ENCODE data around the gene TP53TG5. TPM values are rescaled to one million over a fixed set of nuclear protein-coding genes. Genes with fewer than 3 reads are reported as not detected.

TP53TG5 gene
- total RNA-seq, 1 experiment from 2014 or later = not detected

DNA sequence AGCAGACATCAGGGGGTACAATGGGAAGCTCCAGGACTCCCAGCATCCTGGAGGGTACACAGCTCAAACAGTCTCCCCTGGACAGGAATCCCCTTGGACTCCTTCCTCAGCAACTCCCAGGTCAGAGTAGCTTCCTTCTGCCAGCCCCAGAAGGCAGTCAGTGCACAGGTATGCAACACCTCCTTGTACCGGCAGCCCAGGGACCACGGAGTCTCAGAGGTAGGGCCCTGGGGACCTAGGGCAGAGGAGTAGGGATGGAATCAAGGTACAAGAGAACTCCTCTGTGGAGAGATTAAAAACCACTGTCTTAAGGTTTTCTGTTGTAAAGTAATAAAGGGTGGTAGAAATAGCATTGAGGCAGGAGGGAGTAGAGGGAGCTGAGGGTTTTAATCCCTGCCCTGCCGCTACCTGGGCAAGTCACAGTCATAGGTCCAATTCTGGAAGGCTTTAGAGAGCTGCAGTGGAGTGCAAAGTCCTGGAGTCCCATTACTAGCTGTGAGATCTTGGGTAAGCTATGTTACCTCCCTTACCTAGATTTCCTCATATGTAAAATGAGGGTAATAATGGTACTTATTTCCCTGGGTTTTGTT, 7.5 kb downstream of the TP53TG5 start:
- DNase-seq (ENCODE audit: low spot score) = no peak

DNA sequence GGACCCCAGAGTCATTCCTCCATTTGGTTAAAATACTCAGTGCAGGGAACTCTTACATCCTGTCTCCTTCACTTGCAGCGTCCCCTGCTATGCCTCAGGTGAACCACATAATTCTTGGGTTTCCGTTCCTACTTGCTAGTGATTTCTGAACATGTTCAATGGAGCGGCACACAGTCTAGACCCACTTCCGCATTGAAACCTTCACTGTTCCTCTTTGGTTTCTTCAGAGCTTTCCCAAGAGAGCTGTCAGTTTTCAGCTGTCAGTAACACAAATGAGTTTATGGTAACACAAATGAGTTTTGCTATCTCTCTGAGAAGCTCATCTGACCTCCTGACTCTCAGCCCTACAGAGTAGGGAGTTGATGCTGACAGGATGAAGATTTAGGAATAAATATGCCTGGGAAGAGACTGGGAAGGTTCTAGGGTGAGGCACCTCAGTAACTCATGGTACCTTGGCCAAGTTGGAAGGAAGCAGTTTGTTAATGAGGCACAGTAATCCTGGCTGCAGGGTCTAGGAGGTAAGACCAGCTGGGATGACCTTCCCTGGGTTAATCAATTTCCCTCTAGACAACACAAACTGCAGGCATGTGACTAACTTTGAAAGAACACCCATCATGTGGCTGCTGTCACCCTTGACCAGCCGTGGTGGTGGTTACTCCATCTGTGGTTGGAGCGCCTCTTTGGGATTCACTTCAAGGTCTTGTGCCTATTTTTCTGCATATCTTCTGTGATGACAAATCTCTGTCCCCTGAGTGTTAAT, 9.7 kb downstream of the TP53TG5 start:
- DNase-seq (ENCODE audit: low spot score) = no peak
- in situ Hi-C loops (cut with HindIII; ENCODE audit: low sequenced_read_pairs) = no loop called here

More for the DNA sequence above, 7.5 kb downstream of the TP53TG5 start:
- in situ Hi-C loops (cut with HindIII; ENCODE audit: low sequenced_read_pairs) = no loop called here

DNA sequence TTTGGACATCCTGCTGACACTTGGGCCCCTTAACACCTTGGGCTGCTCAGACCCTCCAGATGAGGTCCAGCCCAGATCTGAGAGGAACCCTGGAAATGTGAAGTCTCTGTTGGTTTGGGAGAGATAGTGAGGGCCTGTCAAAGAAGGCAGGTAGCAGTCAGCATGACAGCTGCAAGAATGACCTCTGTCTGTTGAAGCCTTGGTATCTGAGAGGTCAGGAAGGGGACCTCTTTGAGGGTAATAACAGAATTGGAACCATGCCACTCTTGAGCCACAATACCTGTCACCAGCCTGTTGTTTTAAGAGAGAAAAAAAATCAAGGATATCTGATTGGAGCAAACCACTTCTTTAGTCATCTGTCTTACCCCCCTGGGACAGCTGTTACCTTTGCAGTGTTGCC, 11.0 kb downstream of the TP53TG5 start:
- DNase-seq (ENCODE audit: low spot score) = no peak
- in situ Hi-C loops (cut with HindIII; ENCODE audit: low sequenced_read_pairs) = no loop called here

DNA sequence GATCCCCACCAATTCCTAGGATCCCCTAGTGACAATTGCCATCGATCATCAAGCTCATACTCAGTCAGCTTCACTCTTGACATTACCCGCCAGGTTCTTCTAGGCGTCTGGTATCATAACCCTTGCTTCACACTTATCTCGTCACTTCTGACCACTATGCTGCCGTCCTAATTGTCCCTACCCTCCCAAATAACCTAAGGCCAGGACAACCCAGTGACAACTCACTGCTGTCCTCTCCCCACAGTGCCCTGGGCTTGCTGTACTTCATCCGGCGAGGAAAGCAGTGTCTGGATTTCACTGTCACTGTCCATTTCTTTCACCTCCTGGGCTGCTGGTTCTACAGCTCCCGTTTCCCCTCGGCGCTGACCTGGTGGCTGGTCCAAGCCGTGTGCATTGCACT, 11.5 kb downstream of the TP53TG5 start:
- in situ Hi-C loops (cut with HindIII; ENCODE audit: low sequenced_read_pairs) = no loop called here
- no peak for DNase-seq (ENCODE audit: low spot score)

DNA sequence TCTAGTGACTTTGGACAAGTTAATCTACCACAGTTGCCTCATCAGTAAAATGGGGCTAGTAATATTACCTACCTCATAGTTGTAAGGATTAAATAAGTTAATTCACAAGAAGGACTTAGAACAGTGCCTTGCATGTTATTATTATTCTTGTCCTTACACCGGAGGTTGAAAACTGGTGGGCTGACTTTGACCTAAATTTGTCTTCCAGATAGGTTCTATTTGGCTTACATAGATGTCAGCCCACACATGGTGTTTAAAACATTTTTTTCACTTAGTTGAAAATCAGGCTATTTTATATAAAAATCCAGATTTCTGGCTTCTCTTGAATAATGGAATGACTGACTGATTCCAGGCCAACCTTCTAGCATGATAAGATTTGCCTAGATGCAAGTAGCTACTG, 11.9 kb downstream of the TP53TG5 start:
- DNase-seq (ENCODE audit: low spot score) = no peak
- in situ Hi-C loops (cut with HindIII; ENCODE audit: low sequenced_read_pairs) = no loop called here

DNA sequence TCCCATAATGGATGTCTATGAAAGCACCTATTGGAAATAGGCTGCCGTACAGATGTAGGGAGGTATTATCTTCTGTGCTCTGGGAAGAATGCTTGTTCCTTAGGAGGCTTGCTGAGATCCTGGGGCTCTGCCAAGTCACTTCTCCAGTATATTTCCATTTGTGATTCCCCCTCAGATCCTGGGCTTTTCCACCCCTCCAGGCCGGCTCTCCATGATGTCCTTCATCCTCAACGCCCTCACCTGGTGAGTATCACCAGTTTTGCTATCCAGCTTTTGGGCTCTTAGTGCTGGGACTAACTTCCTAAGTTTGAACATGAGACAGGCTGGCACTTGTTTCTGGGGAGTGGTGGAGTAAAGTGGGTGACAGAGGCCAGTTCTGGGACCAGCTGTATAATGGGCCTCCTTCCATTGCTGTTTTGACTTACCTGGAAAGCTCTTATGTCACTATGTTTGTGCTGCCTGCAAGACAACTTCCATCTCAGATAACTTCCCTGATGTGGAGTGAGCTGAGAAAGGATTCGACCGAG, 12.6 kb downstream of the TP53TG5 start:
- in situ Hi-C loops (cut with HindIII; ENCODE audit: low sequenced_read_pairs) = no loop called here
- DNase-seq (ENCODE audit: low spot score) = no peak

DNA sequence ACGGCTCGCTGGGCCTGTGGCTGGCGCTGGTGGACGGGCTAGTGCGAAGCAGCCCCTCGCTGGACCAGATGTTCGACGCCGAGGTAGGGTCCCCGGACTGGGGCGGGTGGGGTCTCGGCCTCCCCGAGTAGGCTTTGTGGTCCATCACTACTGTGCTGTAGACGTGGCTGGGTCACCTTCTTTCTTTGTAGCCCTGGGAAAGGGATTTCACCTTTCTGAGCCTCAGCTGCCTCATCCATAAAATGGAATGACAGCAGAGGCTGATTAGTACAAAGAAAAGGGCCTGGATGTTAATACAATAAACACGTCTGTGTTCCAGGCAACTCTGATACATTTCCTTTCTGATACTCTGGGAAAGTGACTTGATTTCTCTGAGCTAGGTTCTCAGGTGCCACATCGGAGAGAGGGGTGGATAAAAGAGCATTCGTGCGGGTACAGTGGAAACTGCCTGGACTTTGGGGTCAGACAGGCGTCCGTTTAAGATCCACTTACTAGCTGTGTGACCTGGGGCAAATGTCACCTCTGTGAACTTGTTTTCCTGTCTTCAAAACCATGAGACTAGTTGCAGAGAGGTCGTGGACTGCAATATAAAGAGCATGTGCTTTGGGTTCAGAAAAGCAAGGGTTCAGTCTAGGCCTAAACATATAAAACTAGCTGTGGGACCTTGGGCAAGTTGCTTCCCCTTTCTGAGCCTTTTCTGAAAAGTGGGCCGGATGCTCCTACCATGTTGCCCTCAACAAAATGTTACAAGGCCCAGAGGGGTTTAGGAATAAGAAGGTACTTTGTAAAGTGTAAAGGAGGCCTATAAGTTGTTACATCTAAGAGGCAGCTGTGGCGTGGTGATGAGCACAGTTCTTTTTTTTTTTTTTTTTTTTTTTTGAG, 14.3 kb downstream of the TP53TG5 start:
- DNase-seq (ENCODE audit: low spot score) = no peak
- in situ Hi-C loops (cut with HindIII; ENCODE audit: low sequenced_read_pairs) = no loop called here

DNA sequence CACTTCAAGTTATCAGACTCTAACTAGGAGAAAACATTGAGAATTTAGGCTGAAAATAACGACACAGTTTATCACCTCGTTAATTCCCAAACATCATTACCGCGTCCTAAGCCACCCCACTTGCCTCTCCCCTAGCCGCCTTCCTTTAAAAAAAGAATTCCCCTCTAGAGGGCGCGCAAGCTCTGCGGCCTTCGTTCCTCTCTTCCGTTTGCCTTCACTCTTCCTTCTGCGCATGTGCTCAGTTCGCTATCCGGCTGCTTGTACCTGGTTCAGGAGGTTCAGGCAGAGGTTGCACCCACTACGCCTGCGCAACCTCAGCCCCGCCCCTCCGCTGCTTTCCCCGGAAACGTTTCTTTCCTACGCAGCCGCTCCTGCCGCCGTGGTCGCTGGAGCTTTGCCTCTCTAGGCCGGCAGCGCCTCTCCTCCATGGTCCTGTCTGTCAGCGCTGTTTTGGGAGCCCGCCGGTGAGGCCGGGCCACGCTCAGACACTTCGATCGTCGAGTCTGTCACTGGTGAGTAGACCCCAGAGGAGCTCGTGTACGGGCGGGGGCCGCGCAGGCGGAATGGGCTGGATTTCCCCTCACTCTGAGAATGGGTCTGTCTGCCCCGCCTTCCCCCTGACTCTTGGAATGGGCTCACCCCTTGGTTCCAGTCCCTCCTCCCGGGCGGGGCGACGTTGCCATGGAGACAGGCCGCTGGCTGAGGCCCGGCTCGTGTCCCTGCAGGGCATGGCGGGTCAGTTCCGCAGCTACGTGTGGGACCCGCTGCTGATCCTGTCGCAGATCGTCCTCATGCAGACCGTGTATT, 15.1 kb downstream of the TP53TG5 start, which contains the start of gene SYS1:
SYS1 (plus strand) TSS at position 353 of the 807 bp plus-strand sequence; CDS start at position 729, 376 bp downstream.
- DNase-seq (ENCODE audit: low spot score) = peak; percentile 99
- in situ Hi-C loops (cut with HindIII; ENCODE audit: low sequenced_read_pairs) = no loop called here

DNA sequence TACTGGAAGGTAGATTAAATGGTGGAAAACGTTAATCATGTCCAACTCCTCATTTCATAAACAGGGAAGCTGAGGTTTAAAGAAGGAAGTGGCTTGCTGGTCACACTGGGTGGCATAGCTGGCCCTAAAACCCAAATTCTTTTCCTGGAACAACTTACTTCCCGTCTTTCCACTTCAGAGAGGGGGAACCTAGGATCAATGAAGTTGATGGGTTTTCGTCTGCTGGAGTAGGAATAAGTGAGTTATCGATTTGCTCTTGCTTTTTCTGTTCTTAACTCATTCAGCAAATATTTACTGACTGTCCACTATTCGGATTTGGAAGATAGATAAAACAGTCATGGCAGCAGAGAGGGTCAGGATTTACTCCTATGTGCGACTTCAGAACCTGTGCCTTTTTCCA, 16.3 kb downstream of the TP53TG5 start:
- DNase-seq (ENCODE audit: low spot score) = no peak
- in situ Hi-C loops (cut with HindIII; ENCODE audit: low sequenced_read_pairs) = no loop called here

DNA sequence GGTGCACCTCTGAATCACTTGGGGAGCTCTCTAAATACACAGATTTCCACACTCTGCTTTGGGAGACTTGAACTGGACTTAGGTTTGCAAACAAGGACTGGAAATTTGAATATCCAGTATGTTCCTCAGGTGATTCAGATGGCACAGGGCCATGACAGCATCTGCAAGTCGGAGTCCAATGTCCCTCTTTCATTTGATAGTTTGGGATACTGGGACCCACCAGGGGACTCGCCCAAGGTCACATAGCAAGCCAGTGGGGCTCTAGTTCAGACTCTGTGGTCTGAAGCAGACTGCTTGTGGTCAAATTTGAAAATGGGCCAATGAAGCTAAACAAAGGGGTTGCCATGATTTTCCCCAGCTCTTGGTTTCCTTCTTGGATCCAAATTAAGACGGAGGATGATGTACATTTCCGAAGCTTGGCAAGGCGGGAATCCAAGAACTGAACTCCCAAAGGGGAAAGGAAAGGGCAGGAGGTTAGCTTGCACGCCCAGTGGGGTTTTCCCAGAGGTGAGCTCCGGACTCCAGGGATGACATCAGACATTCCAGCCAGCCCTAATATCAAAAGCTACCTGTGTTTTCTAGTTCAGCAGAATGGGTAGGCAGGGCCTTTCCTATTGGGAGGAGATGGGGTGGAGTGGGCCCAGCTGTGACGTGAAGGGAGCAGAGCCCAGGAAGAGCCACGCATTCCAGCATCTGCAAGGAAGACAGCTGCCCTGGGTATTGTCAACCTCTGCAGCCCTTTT, 18.5 kb downstream of the TP53TG5 start:
- no peak for DNase-seq (ENCODE audit: low spot score)
- in situ Hi-C loops (cut with HindIII; ENCODE audit: low sequenced_read_pairs) = no loop called here

DNA sequence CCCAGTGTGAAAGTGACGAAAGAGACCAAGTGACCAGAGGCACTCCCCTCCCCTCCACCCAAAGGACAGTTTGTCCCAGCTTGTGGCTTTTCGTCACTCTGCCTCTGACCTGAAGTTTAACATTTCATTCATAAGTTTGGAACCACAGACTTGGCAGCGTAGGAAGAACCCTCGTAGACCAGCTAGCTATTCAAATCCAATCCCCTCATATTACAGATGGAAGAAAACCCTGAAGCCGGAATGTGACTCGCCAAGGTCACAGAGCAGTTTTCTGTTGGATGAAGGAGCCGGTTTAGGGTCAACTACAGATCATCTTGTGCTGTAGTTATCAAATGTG, 19.1 kb downstream of the TP53TG5 start:
- no peak for DNase-seq (ENCODE audit: low spot score)
- in situ Hi-C loops (cut with HindIII; ENCODE audit: low sequenced_read_pairs) = no loop called here

DNA sequence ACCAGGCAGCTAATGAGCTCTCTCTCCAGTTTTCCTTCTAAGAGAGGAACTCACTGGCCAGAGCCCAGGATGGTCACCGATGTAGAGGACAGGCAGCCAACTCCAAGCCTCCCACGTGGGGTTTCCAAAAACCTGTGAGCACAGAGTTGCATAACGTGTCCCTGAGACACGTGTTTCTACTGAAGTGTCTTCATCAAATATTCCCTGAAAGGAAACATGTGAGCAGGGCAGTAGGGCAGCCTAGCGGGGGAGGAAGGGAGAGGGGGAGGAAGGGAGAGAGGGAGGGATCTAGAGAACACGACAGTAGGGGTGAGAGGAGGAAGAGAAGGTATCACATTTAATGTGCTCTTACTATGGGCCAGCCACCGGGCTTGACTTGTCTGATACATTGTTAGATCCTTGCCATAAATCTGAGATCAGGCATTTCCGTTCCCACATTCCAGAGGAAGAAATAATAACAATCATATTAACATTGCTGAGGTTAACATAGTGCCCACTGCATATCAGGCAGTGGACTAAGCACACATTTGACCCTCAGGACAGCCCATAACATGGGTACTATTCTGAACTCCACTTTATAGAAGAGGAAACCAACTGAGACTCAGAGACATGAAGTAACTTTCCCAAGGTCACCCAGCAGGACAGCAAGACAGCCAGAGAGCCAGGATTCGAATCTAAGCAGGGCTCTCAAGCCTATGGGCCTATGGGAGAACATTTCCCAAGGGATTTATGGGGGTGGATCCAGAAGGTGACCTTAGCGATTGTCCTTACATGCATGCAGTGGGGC, 19.6 kb downstream of the TP53TG5 start:
- in situ Hi-C loops (cut with HindIII; ENCODE audit: low sequenced_read_pairs) = no loop called here
- DNase-seq (ENCODE audit: low spot score) = peak; percentile 96

DNA sequence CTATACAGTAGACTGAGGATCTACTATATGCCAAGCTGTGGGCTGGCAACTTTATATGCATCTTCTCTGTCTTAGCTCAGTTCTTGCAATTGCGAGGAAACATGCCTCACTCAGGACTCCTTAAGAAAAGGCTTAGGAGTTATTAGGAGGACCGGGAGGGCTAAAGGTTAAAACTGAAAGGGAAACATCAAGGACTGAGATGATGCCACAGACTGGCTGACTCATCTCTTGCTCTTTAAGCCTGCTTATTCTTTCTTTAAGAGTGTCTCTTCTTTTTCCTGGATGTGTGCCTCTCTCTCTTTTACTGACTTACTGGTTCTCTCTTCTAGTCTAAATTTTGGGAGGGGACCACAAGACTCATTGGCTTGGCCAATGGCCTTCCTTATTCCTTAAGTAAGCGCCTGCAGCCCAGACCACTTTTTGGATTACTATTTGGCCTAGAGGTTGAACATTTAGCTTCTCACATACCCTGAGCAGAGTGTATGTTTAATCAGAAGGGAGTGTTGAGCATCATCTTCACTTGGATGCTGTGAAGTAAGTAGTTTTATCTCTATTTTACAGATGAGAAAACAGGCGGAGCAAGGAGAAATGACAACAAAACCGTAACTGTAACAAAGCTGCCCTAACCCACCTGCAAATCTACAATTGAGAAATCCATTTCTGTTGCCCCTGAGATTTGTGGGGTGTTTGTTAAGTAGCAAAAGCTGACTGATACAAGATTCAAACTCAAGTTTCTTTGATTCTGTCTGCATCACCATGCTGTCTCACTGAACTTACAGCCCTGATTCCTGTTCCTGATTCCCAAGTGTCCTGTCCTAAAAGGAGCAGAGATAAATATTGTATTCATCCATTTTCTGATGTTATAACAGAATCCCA, 22.7 kb downstream of the TP53TG5 start:
- no peak for DNase-seq (ENCODE audit: low spot score)
- in situ Hi-C loops (cut with HindIII; ENCODE audit: low sequenced_read_pairs) = no loop called here

DNA sequence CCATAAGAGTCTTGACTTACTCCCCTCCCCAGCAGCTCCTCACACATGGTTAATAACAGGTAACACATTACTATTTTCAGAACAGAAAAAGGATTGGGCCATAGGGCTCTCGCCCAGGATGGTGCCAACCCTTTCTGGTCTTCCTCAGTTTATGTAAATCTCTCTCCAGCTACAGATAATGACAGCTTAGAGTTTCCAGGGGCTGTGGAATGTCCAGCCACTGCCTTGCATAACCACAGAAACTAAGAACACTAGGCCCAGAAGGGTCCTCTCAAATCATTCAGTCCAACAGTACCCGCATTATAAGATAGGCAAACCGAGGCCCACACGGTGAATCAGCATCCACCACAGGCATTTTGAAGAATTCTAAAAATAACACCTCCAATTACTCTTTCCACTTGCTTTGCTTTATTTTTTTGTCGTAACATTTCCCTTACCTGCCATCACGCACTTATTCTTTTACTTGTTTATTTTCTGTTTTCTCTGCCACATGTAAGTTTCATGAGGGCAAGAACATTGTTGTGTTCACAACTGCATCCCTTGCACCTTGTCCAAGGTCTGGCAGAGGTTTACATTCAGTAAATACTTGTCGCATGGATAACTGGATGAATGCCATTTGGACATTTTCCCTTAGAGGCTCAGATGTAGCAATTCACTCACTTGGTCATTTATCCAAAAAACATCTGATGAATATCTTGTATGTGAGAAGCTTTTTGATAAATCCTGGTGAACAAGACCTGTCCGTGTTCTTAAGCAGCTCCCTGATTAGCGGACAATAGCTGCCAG, 23.5 kb downstream of the TP53TG5 start:
- in situ Hi-C loops (cut with HindIII; ENCODE audit: low sequenced_read_pairs) = no loop called here
- DNase-seq (ENCODE audit: low spot score) = no peak

DNA sequence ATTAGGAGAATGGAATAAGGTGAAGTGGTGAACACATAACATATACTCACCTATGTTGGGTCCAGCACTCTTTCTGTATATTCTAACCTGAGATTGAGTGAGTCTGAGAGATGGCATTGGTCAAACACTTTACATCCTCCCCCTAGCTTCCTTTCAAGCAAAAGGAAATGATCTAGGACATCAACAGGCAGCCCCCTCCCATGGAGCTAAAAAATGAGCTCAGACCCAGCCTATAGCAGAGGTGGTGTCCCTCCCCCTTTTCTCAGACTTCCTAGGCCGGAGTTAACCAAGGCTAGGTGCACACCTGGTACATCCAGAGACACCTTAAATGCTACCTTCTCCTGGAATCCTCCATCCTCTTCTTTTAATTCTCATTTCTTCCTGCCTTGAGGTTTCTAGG, 24.4 kb downstream of the TP53TG5 start:
- no peak for DNase-seq (ENCODE audit: low spot score)
- in situ Hi-C loops (cut with HindIII; ENCODE audit: low sequenced_read_pairs) = no loop called here

DNA sequence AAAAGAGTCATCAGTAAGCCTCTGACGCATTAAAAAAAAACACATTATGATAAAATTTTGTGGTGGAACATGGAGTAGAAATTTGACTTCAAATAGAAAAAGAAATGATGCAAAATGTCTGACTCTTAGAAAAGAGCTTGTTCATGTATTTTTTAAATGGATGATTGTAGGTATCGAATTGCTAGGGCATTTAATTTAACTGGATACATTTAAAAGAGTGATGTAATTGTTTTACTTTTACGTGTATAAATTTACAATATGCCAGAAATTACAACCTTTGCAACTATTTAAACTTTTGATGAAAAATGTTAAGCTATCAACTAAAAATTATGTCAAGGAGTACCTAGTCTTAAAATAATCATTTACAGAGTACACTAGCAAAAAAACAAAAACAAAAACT, 25.4 kb downstream of the TP53TG5 start:
- in situ Hi-C loops (cut with HindIII; ENCODE audit: low sequenced_read_pairs) = no loop called here
- DNase-seq (ENCODE audit: low spot score) = no peak
